Measurements from ENCODE around the gene PSMC5.

GRCh38 chr17:63824362-63824761, 2.9 kb upstream of the PSMC5 start:
- TF ChIP-seq POLR2A (IDR thresholded peaks at IDR 0.05) (no peak), CTCF (IDR thresholded peaks at IDR 0.05) (no peak)

All from lower leg skin (tissue), 3 donors.